MM.1S (cell line): ENCODE measurements around the gene ADAMTS2.

Experiments used
- CTCF ChIP-seq: fragments of 300-600 bp; sonication (generic); IDR thresholded peaks from 2 replicates; pipeline ENCODE4 v1.5.1; 2016; ENCODE audit warnings: antibody characterized with exemption, low read length, mixed read lengths
- EZH2 ChIP-seq: fragments of 300-600 bp; sonication (generic); optimal IDR thresholded peaks from 2 replicates; pipeline ENCODE3; 2017; ENCODE audit warnings: low read depth, mild to moderate bottlenecking, antibody characterized with exemption, low read length, mixed read lengths
- EZH2phosphoT487 ChIP-seq: fragments of 300-600 bp; sonication (generic); IDR thresholded peaks from 2 replicates; pipeline ENCODE4 v1.6.1; 2018; ENCODE audit warnings: antibody characterized with exemption, low read length

GRCh38 chr5:179373961-179374505 is 28.8 kb upstream of the ADAMTS2 start:
- TF ChIP-seq CTCF (no peak), EZH2 (no peak), EZH2phosphoT487 (no peak)
